Subcutaneous abdominal adipose tissue (tissue), 5 donors: ENCODE measurements around the gene SCAF8.
"Not testable (repeated sequence)": the region's sequence is repeated elsewhere in the genome, so short reads cannot be mapped to it uniquely, and the experiment has no call there.

ENCODE experiments used
- H3K27ac ChIP-seq: one replicate; pipeline ENCODE4 v1.7.0; 2013; ENCODE audit warnings: low read depth, mild to moderate bottlenecking, inconsistent platforms, low read length, moderate library complexity
- H3K27me3 ChIP-seq, 5 donors: one replicate each; pipeline ENCODE4 v1.7.0; 2013; ENCODE audit warnings: low read length in 5 of 5, inconsistent platforms in 1 of 5; ENCODE audit not compliant: control insufficient read depth in 5 of 5, insufficient read depth in 4 of 5
- H3K36me3 ChIP-seq, 5 donors: one replicate each; pipeline ENCODE4 v1.7.0; 2013; ENCODE audit warnings: low read length in 5 of 5; ENCODE audit not compliant: control insufficient read depth in 5 of 5, insufficient read depth in 5 of 5
- H3K4me1 ChIP-seq, 5 donors: one replicate each; pipeline ENCODE4 v1.7.0; 2013; ENCODE audit warnings: low read length in 5 of 5, mild to moderate bottlenecking in 3 of 5, moderate library complexity in 1 of 5; ENCODE audit not compliant: control insufficient read depth in 5 of 5, insufficient read depth in 5 of 5
- H3K4me3 ChIP-seq, 5 donors: one replicate each; pipeline ENCODE4 v1.7.0; 2013; ENCODE audit warnings: low read length in 5 of 5, low read depth in 1 of 5
- H3K9ac ChIP-seq, 5 donors: one replicate each; pipeline ENCODE4 v1.7.0; 2013; ENCODE audit warnings: low read length in 5 of 5, mild to moderate bottlenecking in 4 of 5, moderate library complexity in 3 of 5
- H3K9me3 ChIP-seq, 5 donors: one replicate each; pipeline ENCODE4 v1.7.0; 2013; ENCODE audit warnings: low read length in 5 of 5; ENCODE audit not compliant: control insufficient read depth in 5 of 5
- donor health status: healthy.
- donor health status: healthy.
- donor health status: healthy.
- donor health status: healthy.
- donor health status: healthy.

The SCAF8 gene

GRCh38 chr6:154706389-154706788 is 26.8 kb upstream of the SCAF8 start:
- Histone ChIP-seq H3K4me3 (no peak overlapping the region), H3K27me3 (no peaks in the 10 kb centered on the region), H3K4me1 (peaks cover 0 to 3% (median 0%) of the 10 kb centered on the region in 5 donors), H3K9ac (no peak overlapping the region), H3K27ac (no peak overlapping the region), H3K36me3 (no peaks in the 10 kb centered on the region), H3K9me3 (no peaks in the 10 kb centered on the region)

DNA sequence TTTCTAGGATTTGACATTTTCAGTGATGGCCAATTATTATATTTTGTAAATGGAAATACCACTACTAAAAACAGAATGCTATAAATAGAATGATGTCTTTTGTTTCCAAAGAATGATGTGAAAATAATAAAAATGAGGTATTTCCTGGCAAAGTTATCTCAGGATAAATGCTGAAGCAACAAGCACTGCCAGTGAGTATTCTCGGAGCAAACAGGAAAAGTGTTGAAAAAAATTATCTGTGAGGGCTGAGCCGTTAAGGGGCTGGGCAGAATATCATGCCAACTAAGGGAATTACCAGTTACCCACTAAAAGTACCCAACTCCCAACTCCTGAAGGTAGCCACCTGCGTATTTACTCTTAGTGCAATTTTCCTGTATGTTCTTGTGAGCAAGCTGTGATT is 23.6 kb upstream of the SCAF8 start:
- H3K36me3 ChIP-seq = no peaks in the 10 kb centered on the region
- no peaks in the 10 kb centered on the region for H3K9me3 ChIP-seq
- no peaks in the 10 kb centered on the region for H3K27me3 ChIP-seq
- H3K27ac ChIP-seq = no peak overlapping the region
- H3K4me3 ChIP-seq = no peak overlapping the region
- no peak overlapping the region for H3K9ac ChIP-seq
- peaks cover 0 to 3% (median 0%) of the 10 kb centered on the region in 5 donors for H3K4me1 ChIP-seq

GRCh38 chr6:154710689-154711088 is 22.5 kb upstream of the SCAF8 start:
- H3K27ac ChIP-seq = no peak overlapping the region
- H3K4me3 ChIP-seq = no peak overlapping the region
- H3K4me1 ChIP-seq = peaks cover 0 to 3% (median 0%) of the 10 kb centered on the region in 5 donors
- H3K27me3 ChIP-seq = no peaks in the 10 kb centered on the region
- no peak overlapping the region for H3K9ac ChIP-seq
- no peaks in the 10 kb centered on the region for H3K36me3 ChIP-seq
- no peaks in the 10 kb centered on the region for H3K9me3 ChIP-seq

DNA sequence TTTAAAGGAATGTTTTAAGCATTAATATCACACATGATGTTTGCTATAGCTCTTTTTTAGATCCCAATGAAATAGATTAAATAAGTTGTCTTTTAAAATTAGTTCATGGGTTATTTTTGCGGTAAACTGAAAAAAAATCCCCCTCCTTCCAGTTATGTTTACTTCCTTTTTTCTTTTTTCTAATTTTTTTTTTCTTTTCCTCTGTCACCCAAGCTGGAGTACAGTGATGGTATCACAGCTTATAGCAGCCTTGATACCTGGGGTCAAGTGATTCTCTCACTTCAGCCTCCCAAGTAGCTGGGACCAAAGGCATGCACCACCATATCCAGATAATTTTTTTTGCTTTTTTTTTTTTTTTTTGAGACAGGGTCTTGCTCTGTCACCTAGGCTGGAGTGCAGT is 17.8 kb upstream of the SCAF8 start:
- Histone ChIP-seq H3K27ac (no peak overlapping the region), H3K27me3 (no peaks in the 10 kb centered on the region), H3K36me3 (no peaks in the 10 kb centered on the region), H3K4me1 (no peaks in the 10 kb centered on the region), H3K9me3 (peaks cover 0 to 11% (median 2%) of the 10 kb centered on the region in 5 donors), H3K4me3 (no peak overlapping the region), H3K9ac (no peak overlapping the region)

- not testable (repeated sequence) for H3K36me3 ChIP-seq, H3K27ac ChIP-seq, H3K4me1 ChIP-seq, H3K27me3 ChIP-seq, H3K9ac ChIP-seq, H3K4me3 ChIP-seq
- H3K9me3 ChIP-seq = peaks cover 0 to 15% (median 2%) of the 10 kb centered on the region in 5 donors
Observed at GRCh38 chr6:154716350-154716749, 16.9 kb upstream of the SCAF8 start.

DNA sequence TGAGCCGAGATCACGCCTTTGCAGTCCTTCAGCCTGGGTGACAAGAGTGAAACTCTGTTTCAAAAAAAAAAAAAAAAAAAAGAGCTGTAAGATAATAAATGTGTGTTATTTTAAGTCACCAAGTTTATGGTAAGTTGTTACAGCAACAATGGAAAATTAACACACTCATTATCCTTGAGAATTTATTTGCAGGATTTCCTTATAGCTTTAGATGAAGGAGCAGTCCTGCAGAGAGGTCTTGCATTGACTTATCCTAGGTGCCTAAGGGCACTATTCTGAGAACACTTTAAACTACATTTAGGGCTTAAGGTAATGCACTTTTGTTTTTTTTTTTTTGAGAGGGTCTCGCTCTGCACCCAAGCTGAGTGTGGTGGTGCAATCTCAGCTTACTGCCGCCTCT is 13.8 kb upstream of the SCAF8 start:
- H3K4me3 ChIP-seq = no peak overlapping the region
- H3K27ac ChIP-seq = no peak overlapping the region
- H3K4me1 ChIP-seq = no peaks in the 10 kb centered on the region
- no peak overlapping the region for H3K9ac ChIP-seq
- H3K9me3 ChIP-seq = peaks cover 0 to 15% (median 2%) of the 10 kb centered on the region in 5 donors
- H3K36me3 ChIP-seq = no peaks in the 10 kb centered on the region
- no peaks in the 10 kb centered on the region for H3K27me3 ChIP-seq

DNA sequence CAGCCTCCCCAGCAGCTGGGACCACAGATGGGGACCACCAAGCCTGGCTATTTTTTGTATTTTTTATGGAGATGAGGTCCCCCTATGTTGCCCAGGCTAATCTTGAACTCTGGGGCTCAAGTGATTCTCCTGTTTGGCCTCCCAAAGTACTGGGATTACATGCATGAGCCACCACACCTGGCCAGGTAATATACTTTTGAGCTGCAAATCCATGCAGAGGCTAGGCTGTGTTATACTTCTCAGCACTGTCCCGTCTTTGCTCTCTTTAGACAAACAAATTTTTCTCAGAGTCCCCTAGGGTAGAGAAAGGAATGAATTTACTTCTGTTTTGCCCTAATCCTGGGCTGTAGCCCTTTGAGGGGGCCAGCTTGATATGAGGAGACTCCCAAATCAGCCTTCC is 13.4 kb upstream of the SCAF8 start:
- Histone ChIP-seq H3K27me3 (no peaks in the 10 kb centered on the region), H3K27ac (no peak overlapping the region), H3K9me3 (peaks cover 0 to 15% (median 2%) of the 10 kb centered on the region in 5 donors), H3K4me3 (no peak overlapping the region), H3K9ac (no peak overlapping the region), H3K4me1 (no peaks in the 10 kb centered on the region), H3K36me3 (no peaks in the 10 kb centered on the region)

GRCh38 chr6:154721460-154721859 is 11.8 kb upstream of the SCAF8 start:
- Histone ChIP-seq H3K9me3 (peaks cover 0 to 15% (median 2%) of the 10 kb centered on the region in 5 donors), H3K9ac (no peak overlapping the region), H3K36me3 (no peaks in the 10 kb centered on the region), H3K4me3 (no peak overlapping the region), H3K27me3 (no peaks in the 10 kb centered on the region), H3K4me1 (no peaks in the 10 kb centered on the region), H3K27ac (no peak overlapping the region)

DNA sequence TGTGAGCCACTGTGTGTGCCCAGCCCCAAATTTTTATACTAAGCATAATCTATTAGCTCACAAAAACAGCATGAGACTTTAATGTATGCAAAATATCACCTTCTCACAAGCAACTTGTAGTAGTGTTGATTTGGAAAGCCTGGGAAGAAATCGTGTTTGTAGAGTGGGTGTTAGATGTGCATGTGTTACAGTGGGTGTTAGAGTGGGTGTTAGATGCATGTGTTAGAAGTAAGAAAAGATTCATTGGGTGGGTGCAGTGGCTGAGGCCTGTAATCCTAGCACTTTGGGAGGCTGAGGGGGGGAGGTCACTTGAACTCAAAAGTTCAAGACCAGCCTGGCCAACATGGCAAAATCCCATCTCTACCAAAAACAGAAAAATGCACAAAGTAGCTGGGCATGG is 6.3 kb upstream of the SCAF8 start:
- H3K4me3 ChIP-seq = no peak overlapping the region
- H3K9ac ChIP-seq = no peak overlapping the region
- no peak overlapping the region for H3K27ac ChIP-seq
- H3K9me3 ChIP-seq = no peaks in the 10 kb centered on the region
- H3K4me1 ChIP-seq = no peaks in the 10 kb centered on the region
- no peaks in the 10 kb centered on the region for H3K27me3 ChIP-seq
- H3K36me3 ChIP-seq = no peaks in the 10 kb centered on the region

DNA sequence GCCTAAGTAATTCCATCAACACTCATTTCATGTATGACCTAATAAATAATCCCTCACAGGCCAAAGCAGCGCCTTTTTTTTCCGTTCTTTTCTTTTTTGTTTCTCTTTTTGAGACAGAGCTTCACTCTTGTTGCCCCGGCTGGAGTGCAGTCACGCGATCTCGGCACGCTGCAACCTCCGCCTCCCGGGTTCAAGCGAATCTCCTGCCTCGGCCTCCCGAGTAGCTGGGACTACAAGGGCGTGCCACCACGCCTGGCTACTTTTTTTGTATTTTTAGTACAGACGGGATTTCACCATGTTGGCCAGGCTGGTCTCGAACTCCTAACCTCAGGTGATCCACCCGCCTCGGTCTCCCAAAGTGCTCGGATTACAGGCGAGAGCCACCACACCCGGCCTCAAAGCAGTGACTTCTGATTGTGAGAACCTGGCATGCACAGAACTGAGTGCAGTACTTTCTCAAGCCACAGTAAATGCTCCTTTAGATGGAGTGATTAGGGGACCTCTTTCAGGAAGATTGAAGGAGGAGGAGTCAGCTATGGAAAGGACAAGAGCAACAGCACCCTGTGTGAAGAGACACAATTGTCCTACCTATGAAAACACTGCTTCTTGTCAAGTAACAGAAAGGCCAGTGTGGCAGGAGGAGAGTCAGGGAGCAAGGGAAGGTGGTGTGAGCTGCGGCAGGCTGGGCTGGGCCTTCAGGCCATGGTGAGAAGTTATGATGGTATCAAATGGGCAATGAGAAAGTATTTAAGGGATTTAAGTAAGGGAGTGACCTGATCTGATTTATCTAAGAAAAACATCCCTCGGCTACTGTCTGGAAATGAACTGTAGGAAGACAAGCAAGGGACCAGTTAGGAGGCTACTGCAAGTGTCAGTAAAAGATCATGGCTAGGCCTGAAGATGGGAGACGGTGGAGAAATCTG is 1.7 kb upstream of the SCAF8 start:
- Histone ChIP-seq H3K4me3 (no peak overlapping the region), H3K36me3 (no peaks in the 10 kb centered on the region), H3K27ac (no peak overlapping the region), H3K4me1 (peaks cover 2 to 30% (median 30%) of the 10 kb centered on the region in 5 donors), H3K9me3 (no peaks in the 10 kb centered on the region), H3K9ac (no peak overlapping the region), H3K27me3 (no peaks in the 10 kb centered on the region)
